Muscle of leg (tissue), 11 donors: Measurements from ENCODE around the gene PFDN4. TPM values are rescaled to one million over a fixed set of nuclear protein-coding genes. Genes with fewer than 3 reads are reported as not detected.

Experiments
- DNase-seq: peaks from one replicate; pipeline ENCODE4 v3.0.0; 2013
- H3K27ac ChIP-seq: one replicate; pipeline ENCODE4 v1.5.1; 2013; ENCODE audit warnings: mild to moderate bottlenecking, low read length, control low read depth
- H3K27me3 ChIP-seq: one replicate; pipeline ENCODE4 v1.6.1; 2013; ENCODE audit warnings: low read length; ENCODE audit not compliant: control insufficient read depth, insufficient read depth
- H3K36me3 ChIP-seq: one replicate; pipeline ENCODE4 v1.6.1; 2013; ENCODE audit warnings: low read length; ENCODE audit not compliant: control insufficient read depth, insufficient read depth
- H3K4me1 ChIP-seq: one replicate; pipeline ENCODE4 v1.6.1; 2013; ENCODE audit warnings: low read length; ENCODE audit not compliant: control insufficient read depth, insufficient read depth
- H3K4me3 ChIP-seq: one replicate; pipeline ENCODE4 v1.5.1; 2013; ENCODE audit warnings: low read length, control low read depth
- H3K9me3 ChIP-seq: replicated peaks from 2 replicates; pipeline ENCODE4 v1.6.1; 2013; ENCODE audit warnings: low read depth, low read length; ENCODE audit not compliant: control insufficient read depth
- WGBS: methylation state at CpG from one replicate; pipeline ENCODE4 v1.1.5; 2013; ENCODE audit warnings: missing lambda C conversion rate; ENCODE audit not compliant: insufficient coverage; 5-methylcytosine and 5-hydroxymethylcytosine counted together
- polyA plus RNA-seq, 8 donors: library from polyadenylated mRNA; unstranded; fragments of 120-200 nt; gene quantifications; one replicate each; pipeline versions ENCODE4 v1.2.1 to v1.2.3, GENCODE V29; 2013; ENCODE audit warnings: inconsistent platforms in 1 of 8, low replicate concordance in 1 of 8; ENCODE audit not compliant: insufficient read length in 8 of 8, insufficient read depth in 1 of 8
- total RNA-seq: library from RNA; stranded (reverse); fragments of 120-200 nt; gene quantifications from one replicate; pipeline ENCODE4 v1.2.4, GENCODE V29; 2013

The PFDN4 gene
- total and polyA plus RNA-seq, 9 donors, result 56.0 to 95.5 (median 60.7) TPM

DNA sequence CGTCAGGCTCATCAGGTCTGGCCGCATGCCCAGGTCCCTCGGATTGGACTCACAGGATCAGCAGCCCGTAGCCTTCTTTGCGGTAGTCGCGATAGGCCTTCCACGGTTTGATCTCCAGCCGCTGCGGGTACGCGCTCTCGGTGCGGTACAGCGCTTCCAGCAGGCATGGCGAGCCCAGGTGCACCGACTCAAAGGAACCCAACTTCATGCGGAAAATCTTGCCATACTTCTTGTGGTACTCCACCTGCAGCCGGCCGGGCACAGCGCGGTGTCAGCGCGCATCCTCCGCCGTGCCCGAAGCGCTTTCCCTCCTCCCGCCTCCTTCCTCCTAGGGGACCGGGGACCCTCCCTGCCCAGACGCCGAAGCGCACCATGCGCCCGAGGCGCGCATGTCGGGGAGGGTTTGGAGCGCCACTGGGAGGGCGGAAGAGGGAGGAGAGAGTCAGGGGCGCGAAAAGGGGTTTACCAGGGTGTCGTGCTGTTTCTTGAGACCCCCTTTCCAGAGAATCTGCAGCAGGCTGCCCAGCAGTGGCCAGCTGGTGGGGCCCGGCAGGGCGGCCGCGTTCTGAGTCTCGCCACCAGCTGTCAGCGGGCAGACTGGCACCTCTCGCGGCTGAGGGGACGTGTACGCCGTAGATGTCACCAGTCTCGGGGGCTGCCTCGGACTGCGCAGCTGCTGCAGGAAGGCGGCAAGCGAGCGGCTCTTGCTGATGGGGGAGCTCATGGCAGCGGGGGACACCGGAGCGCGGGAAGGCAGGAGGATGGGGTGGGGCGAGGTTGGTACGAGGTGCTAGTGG lies 34.8 kb upstream of the PFDN4 start:
- peaks cover 19% of the 10 kb centered on the region for H3K4me1 ChIP-seq
- no peaks in the 10 kb centered on the region for H3K9me3 ChIP-seq
- no peaks in the 10 kb centered on the region for H3K36me3 ChIP-seq
- peak overlapping the region; percentile 33 for H3K4me3 ChIP-seq
- no peak overlapping the region for H3K27ac ChIP-seq
- no peak for DNase-seq
- WGBS, result 1% methylated on average over 56 of the region's 66 CpGs
- H3K27me3 ChIP-seq, result peaks cover 49% of the 10 kb centered on the region

DNA sequence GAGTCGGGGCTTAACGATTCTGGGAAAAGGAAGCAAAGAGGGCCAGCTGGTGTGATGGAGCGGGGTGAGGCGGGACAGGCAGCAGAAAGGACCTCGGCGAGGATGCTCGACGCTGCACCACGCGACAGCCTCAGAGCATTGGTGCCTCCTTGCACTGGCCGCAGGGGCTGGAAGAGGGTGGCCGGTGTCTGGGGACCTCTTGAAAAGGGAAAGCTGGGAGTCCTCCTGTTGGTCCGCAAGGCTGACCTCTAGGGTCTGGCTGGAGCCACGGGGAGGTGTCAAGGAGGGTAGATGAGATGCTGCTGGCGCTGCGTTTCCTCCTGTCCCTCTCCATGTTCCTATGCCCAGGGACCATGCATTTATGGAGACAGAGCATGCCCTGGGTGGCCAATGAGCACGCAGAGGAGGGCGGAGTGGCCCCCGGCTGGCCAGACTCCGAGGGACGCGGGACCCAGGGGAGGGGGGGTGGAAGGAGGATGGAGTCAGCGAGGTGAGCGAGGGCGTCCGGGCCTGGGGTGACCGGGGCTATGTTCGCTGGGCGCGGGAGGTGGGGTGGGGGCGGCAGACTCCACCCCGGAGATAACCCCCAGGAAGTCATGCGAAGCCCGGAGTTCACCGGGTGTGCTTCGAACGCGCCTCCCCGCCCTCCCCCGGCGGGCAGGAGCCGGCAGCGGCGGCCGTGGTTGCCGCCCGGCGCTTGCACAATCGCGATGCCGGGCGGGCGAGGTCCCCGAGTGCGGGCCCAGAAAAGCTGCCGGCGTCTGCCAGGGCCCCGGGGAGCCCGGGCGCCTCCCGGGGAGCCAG lies 34.0 kb upstream of the PFDN4 start, which contains the start of gene CYP24A1:
Gene CYP24A1 (minus strand): TSS at position 334 of the 804 bp plus-strand sequence. CDS start 407 bp downstream, outside the sequence.
- Histone ChIP-seq H3K36me3 (no peaks in the 10 kb centered on the region), H3K27me3 (peaks cover 46% of the 10 kb centered on the region), H3K27ac (no peak within 1 kb of the TSS), H3K9me3 (no peaks in the 10 kb centered on the region), H3K4me3 (peak within 1 kb of the TSS; percentile 33), H3K4me1 (peaks cover 19% of the 10 kb centered on the region)
- WGBS, result under 1% methylated on average over 54 of the region's 61 CpGs
- DNase-seq, result no peak

DNA sequence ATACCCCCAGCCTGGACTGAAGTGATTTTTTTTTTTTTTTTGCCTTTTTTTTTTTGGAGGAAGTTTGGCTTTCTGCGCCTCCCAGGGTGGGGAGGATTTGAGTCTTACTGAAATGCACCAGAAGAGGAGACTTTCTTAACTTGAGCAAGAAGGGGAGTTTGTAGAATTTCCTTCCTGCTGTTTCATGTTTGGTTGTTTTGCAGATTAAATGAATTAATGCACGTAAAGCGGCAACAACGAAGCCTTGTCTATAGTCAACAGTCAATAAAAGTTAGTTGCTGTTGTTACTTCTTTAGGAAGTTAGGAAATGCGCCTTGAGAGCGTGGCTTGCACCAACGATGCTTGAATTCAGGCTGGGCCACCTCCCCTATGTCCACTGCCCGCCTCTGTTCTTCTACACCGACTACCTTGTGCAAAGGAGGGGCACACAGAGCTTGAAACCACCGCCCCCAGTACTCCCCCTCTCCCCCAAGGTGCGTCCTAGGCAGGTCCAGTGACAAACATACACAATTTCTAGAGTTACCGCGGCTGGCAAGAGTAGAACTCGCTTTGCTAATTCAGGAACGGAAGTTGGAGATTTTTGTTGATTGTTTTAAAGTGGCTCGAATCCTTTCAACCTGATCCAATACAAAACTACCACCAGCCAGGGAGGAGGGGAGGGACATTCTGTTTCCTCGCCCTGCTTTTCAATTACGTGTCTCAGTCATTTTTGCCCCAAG lies 33.3 kb upstream of the PFDN4 start:
- no peaks in the 10 kb centered on the region for H3K9me3 ChIP-seq
- peaks cover 43% of the 10 kb centered on the region for H3K27me3 ChIP-seq
- H3K36me3 ChIP-seq, result no peaks in the 10 kb centered on the region
- WGBS, result 14% methylated on average over 8 of the region's 18 CpGs
- H3K27ac ChIP-seq, result no peak overlapping the region
- H3K4me1 ChIP-seq, result peaks cover 19% of the 10 kb centered on the region
- no peak overlapping the region for H3K4me3 ChIP-seq
- DNase-seq, result no peak

DNA sequence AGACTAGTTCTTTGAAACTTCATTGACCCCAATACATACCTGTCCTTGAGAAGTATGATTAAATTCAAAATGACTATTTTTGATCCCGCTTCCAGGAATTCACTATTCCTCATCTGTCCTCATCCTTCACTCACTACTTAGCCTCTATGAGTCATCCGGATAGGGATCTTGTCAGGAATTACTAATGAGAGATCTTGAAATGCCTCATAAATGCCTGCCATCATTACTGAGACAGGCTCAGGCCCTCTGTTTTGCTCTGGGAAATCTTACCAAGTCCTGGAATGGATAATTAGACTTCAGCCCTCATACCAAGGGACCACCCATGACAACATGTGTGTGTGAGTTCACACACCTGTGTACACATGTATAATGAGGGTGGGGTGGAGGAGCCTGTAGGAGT lies 31.3 kb upstream of the PFDN4 start:
- WGBS, result no CpG with 5 or more reads among the region's 2 CpGs
- H3K9me3 ChIP-seq, result no peaks in the 10 kb centered on the region
- H3K36me3 ChIP-seq, result no peaks in the 10 kb centered on the region
- H3K4me1 ChIP-seq, result peaks cover 19% of the 10 kb centered on the region
- peaks cover 30% of the 10 kb centered on the region for H3K27me3 ChIP-seq
- H3K27ac ChIP-seq, result no peak overlapping the region
- no peak overlapping the region for H3K4me3 ChIP-seq
- DNase-seq, result no peak

DNA sequence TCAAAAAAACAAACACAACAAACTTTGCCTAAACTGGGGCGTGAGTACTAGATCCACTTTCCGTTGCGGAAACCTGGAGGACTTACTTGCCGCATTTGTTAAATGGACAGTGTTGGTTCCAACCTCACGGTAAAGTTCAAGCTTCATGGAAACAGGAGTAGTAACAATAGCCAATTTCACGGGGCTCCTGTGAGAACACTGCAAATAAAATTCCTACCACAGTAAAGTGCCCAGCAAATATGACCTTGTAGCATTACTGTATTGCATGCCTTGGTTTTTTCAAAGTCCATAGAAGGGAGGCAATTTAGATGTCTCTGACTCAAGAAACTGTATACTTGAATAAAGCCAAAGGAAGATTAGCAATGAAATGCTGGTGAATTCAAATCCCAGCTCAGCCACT lies 30.5 kb upstream of the PFDN4 start:
- DNase-seq, result no peak
- H3K4me1 ChIP-seq, result peaks cover 19% of the 10 kb centered on the region
- H3K9me3 ChIP-seq, result no peaks in the 10 kb centered on the region
- H3K4me3 ChIP-seq, result no peak overlapping the region
- 89% methylated on average over 5 of the region's 6 CpGs for WGBS
- peaks cover 29% of the 10 kb centered on the region for H3K27me3 ChIP-seq
- H3K27ac ChIP-seq, result no peak overlapping the region
- H3K36me3 ChIP-seq, result no peaks in the 10 kb centered on the region

DNA sequence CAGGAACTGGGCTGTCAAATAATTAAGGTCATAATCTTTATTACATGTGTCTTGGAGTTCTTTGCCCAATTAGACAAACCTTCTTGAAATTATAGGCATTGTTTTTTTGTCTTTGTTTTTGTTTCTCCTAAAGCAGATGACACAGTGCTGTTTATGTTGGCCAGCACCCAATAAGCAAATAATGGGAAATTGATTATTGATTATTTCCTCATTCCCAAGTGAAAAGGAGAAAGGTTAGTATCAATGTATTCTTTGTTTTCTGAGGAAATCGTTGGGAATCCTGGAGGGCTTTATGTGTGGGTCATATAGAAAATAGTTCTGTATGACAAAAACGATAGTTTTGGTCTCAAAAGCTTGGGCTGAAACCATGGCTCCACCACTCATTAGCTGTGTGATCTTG lies 29.6 kb upstream of the PFDN4 start:
- H3K4me3 ChIP-seq, result no peak overlapping the region
- H3K36me3 ChIP-seq, result no peaks in the 10 kb centered on the region
- 100% methylated on average over 1 of the region's 2 CpGs for WGBS
- DNase-seq, result no peak
- peaks cover 20% of the 10 kb centered on the region for H3K27me3 ChIP-seq
- H3K4me1 ChIP-seq, result peaks cover 11% of the 10 kb centered on the region
- H3K9me3 ChIP-seq, result no peaks in the 10 kb centered on the region
- no peak overlapping the region for H3K27ac ChIP-seq

DNA sequence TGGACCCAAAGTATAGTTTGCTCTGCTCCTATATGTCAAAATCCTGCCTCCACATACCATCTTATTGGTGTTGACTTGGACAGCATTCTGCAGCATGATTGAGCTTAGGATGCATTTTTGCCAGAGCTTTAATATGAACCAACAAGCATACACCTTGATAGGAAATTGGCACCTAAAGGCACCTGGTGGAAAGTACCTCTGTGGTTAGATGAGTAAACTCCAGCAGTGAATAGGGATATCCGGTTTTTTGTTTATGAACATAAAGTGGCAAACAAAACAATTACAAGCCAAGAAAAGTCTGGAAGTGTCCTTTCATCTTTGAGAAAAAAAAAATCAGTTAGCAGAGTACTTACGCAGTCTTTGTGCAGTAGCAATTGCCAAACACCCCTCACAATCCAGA lies 27.9 kb upstream of the PFDN4 start:
- no CpG with 5 or more reads among the region's 2 CpGs for WGBS
- no peak overlapping the region for H3K27ac ChIP-seq
- H3K36me3 ChIP-seq, result no peaks in the 10 kb centered on the region
- no peak overlapping the region for H3K4me3 ChIP-seq
- H3K4me1 ChIP-seq, result no peaks in the 10 kb centered on the region
- no peak for DNase-seq
- peaks cover 3% of the 10 kb centered on the region for H3K27me3 ChIP-seq
- H3K9me3 ChIP-seq, result no peaks in the 10 kb centered on the region

DNA sequence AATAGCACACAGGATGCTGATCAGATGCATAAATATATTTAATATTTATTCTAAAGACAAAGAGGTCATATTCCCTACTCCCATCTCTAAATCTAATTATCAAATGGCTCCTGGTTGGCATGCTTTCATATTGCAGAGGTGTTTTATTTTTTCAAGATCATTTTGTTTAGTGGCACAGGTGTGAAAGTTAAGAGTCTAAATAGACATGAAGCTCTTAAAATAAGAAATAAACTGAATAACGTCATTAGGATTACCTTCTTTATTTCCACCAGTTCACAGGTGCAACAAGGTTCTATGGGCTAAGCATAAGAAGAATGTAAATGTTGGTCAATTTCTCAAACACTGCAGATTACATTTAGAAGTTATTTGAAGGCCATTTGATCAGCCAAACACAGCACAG lies 27.0 kb upstream of the PFDN4 start:
- Histone ChIP-seq H3K27me3 (no peaks in the 10 kb centered on the region), H3K36me3 (no peaks in the 10 kb centered on the region), H3K27ac (no peak overlapping the region), H3K4me3 (no peak overlapping the region), H3K9me3 (no peaks in the 10 kb centered on the region), H3K4me1 (no peaks in the 10 kb centered on the region)
- no CpG with 5 or more reads among the region's 1 CpG for WGBS
- no peak for DNase-seq

DNA sequence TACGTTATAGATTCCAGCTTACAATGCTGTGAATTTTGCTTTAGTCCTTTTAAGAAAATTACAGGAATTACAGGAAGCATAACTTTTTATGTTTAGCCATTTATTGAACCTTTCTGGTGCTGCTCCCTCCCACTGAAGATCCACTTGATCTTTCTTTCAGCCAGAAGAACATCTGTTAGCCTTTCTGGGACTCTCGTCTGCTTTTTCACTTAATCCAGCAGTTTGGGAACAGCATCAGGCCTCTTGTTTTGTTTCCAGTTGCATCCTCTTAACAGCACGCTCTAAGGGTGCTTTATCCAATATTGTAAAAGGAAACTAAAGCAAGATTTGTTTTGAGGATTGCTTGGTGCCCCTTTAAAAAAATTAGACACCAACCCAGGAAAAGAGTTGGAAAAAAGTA lies 23.8 kb upstream of the PFDN4 start:
- DNase-seq, result peak; percentile 86
- H3K4me1 ChIP-seq, result no peaks in the 10 kb centered on the region
- H3K27me3 ChIP-seq, result no peaks in the 10 kb centered on the region
- no peaks in the 10 kb centered on the region for H3K9me3 ChIP-seq
- no peaks in the 10 kb centered on the region for H3K36me3 ChIP-seq
- H3K27ac ChIP-seq, result no peak overlapping the region
- no CpG with 5 or more reads among the region's 3 CpGs for WGBS
- H3K4me3 ChIP-seq, result no peak overlapping the region
